Stimulated activated CD8-positive, alpha-beta memory T cell treated with anti-CD3 and anti-CD28 coated beads, Interleukin-7, amount 100 ng/mL, for 48 hours (primary cell): ENCODE results near the gene POLR3GL.
"Not testable (repeated sequence)": the region's sequence is repeated elsewhere in the genome, so short reads cannot be mapped to it uniquely, and the experiment has no call there.

ENCODE experiments used
- DNase-seq, 2 donors: peaks; one replicate each; pipeline ENCODE4 v3.0.0-alpha.2; 2020; ENCODE audit warnings: low read depth in 1 of 2; ENCODE audit errors: extremely low read depth in 1 of 2

The POLR3GL gene

GRCh38 chr1:146019231-146020057, 55.0 kb downstream of the POLR3GL start:
- no peak for DNase-seq

- DNase-seq: no peak
Observed at GRCh38 chr1:146020058-146021049, 55.9 kb downstream of the POLR3GL start.

- no peak for DNase-seq
Observed at GRCh38 chr1:146021050-146021445, 56.6 kb downstream of the POLR3GL start.

- no peak for DNase-seq
Observed at GRCh38 chr1:146021622-146022402, 57.3 kb downstream of the POLR3GL start, which contains the start of gene HJV. Gene HJV (minus strand): TSS chr1:146021735. CDS start chr1:146020231, 1,504 bp downstream.

- DNase-seq: no peak
Observed at GRCh38 chr1:146022403-146023127, 58.1 kb downstream of the POLR3GL start.

GRCh38 chr1:146025787-146026495, 61.5 kb downstream of the POLR3GL start:
- DNase-seq: not testable (repeated sequence)

GRCh38 chr1:146026650-146027049, 62.2 kb downstream of the POLR3GL start:
- DNase-seq: not testable (repeated sequence)
